SK-N-SH (cell line): ENCODE data around the gene LY6G6D. TPM values are rescaled to one million over a fixed set of nuclear protein-coding genes. Genes with fewer than 3 reads are reported as not detected.
A peak's percentile ranks its signal among the peaks of the same experiment; 100 is the strongest.

Experiments used
- CTCF ChIA-PET: fragments of 300-600, 350-600 bp; formaldehyde crosslinking; extraction: SDS; loops from one replicate; lab custom pipeline; 2021; lab: Yijun Ruan, JAX
- POLR2A ChIA-PET: fragments of 350-600 bp; sonication (Branson Sonifier 250); formaldehyde crosslinking; extraction: SDS; loops from one replicate; lab custom pipeline; 2020; ENCODE audit warnings: antibody characterized with exemption, inconsistent platforms; lab: Yijun Ruan, JAX
- DNase-seq: peaks from one replicate; pipeline ENCODE4 v3.0.0; 2012
- H2AFZ ChIP-seq: fragments of 200-600 bp; sonication (generic); 2 replicates; pipeline ENCODE4 v1.8.1; 2016; ENCODE audit warnings: antibody characterized with exemption, mild to moderate bottlenecking, low read depth
- H3F3A ChIP-seq: fragments of 200-600 bp; sonication (generic); replicated peaks from 2 replicates; pipeline ENCODE3; 2016; ENCODE audit warnings: antibody characterized with exemption, mild to moderate bottlenecking; ENCODE audit not compliant: insufficient read depth
- H3K27ac ChIP-seq, 2 experiments: fragments of 200-500 bp in 1 of 2; fragments of 200-600 bp in 1 of 2; sonication (Bioruptor generic) in 1 of 2; sonication (generic), shearing (Covaris generic) in 1 of 2; 2 replicates each; pipeline versions ENCODE4 v1.5.1 to v1.6.1; 2014 to 2016; ENCODE audit warnings: low read depth in 2 of 2, inconsistent platforms in 1 of 2, low read length in 1 of 2, mild to moderate bottlenecking in 1 of 2, mixed read lengths in 1 of 2
- H3K27me3 ChIP-seq: fragments of 200-600 bp; sonication (generic), shearing (Covaris generic); 2 replicates; pipeline ENCODE4 v1.6.1; 2016; ENCODE audit warnings: mixed run types; ENCODE audit not compliant: insufficient read depth
- H3K36me3 ChIP-seq, 2 experiments: fragments of 200-500 bp in 1 of 2; fragments of 200-600 bp in 1 of 2; sonication (Bioruptor generic) in 1 of 2; sonication (generic) in 1 of 2; replicated peaks in 1 of 2; 2 replicates each; pipeline versions ENCODE3 to v1.5.1; 2014 to 2016; ENCODE audit warnings: low read length in 1 of 2, mild to moderate bottlenecking in 1 of 2; ENCODE audit not compliant: insufficient read depth in 2 of 2, control insufficient read depth in 1 of 2
- H3K4me1 ChIP-seq, 2 experiments: fragments of 200-500 bp in 1 of 2; fragments of 200-600 bp in 1 of 2; sonication (Bioruptor generic) in 1 of 2; sonication (generic), shearing (Covaris generic) in 1 of 2; 2 replicates each; pipeline versions ENCODE4 v1.5.1 to v1.6.1; 2014 to 2016; ENCODE audit warnings: low read depth in 1 of 2, low read length in 1 of 2, mixed run types in 1 of 2; ENCODE audit not compliant: insufficient read depth in 2 of 2, control insufficient read depth in 1 of 2
- H3K4me2 ChIP-seq: fragments of 200-600 bp; sonication (generic), shearing (Covaris generic); 2 replicates; pipeline ENCODE4 v1.6.1; 2017; ENCODE audit warnings: mixed run types
- H3K4me3 ChIP-seq, 2 experiments: fragments of 200-500 bp in 1 of 2; fragments of 200-600 bp in 1 of 2; sonication (Bioruptor generic) in 1 of 2; sonication (generic), shearing (Covaris generic) in 1 of 2; 2 replicates each; pipeline versions ENCODE4 v1.5.1 to v1.8.1; 2014 to 2016; ENCODE audit warnings: low read depth in 2 of 2, inconsistent platforms in 1 of 2, low read length in 1 of 2, mild to moderate bottlenecking in 1 of 2, mixed read lengths in 1 of 2, moderate library complexity in 1 of 2
- H3K79me2 ChIP-seq: fragments of 200-600 bp; sonication (generic); 2 replicates; pipeline ENCODE4 v1.8.1; 2017; ENCODE audit warnings: mild to moderate bottlenecking; ENCODE audit not compliant: insufficient read depth
- H3K9ac ChIP-seq: fragments of 200-600 bp; sonication (generic); 2 replicates; pipeline ENCODE4 v1.6.1; 2017; ENCODE audit warnings: mixed run types
- H3K9me2 ChIP-seq: fragments of 200-600 bp; sonication (generic); 2 replicates; pipeline ENCODE4 v1.6.1; 2017; ENCODE audit warnings: mixed run types
- H3K9me3 ChIP-seq: fragments of 200-600 bp; sonication (generic); 2 replicates; pipeline ENCODE4 v1.6.1; 2017; ENCODE audit warnings: mixed run types, mild to moderate bottlenecking, moderate library complexity
- H4K20me1 ChIP-seq: fragments of 200-600 bp; sonication (generic); 2 replicates; pipeline ENCODE4 v1.6.1; 2017; ENCODE audit warnings: mild to moderate bottlenecking, mixed run types; ENCODE audit not compliant: insufficient read depth
- CHD2 ChIP-seq: fragments of 150-350 bp; IDR thresholded peaks from 2 replicates; pipeline ENCODE4 v1.6.1; 2018; ENCODE audit warnings: low read length; ENCODE audit not compliant: partially characterized antibody
- ELF1 ChIP-seq: IDR thresholded peaks from 2 replicates; pipeline ENCODE4 v1.4.0; 2012
- EZH2phosphoT487 ChIP-seq: fragments of 200-600 bp; sonication (generic); IDR thresholded peaks from 2 replicates; pipeline ENCODE4 v1.6.1; 2017; ENCODE audit warnings: low read depth, mixed run types, mild to moderate bottlenecking, antibody characterized with exemption, moderate library complexity, borderline replicate concordance
- FOSL2 ChIP-seq: IDR thresholded peaks from 2 replicates; pipeline ENCODE4 v1.4.0; 2012; ENCODE audit warnings: low read depth, mild to moderate bottlenecking, moderate library complexity, borderline replicate concordance
- FOXJ3 ChIP-seq: sonication (generic); formaldehyde crosslinking; IDR thresholded peaks from 2 replicates; pipeline ENCODE4 v1.5.1; 2020; ENCODE audit warnings: mild to moderate bottlenecking, missing genetic modification reagents
- FOXM1 ChIP-seq: IDR thresholded peaks from 2 replicates; pipeline ENCODE4 v1.4.0; 2012; ENCODE audit warnings: low read depth, mild to moderate bottlenecking
- GATA2 ChIP-seq: sonication (generic); formaldehyde crosslinking; IDR thresholded peaks from 2 replicates; pipeline ENCODE4 v1.5.0; 2020; ENCODE audit warnings: mild to moderate bottlenecking, missing genetic modification reagents
- IRF3 ChIP-seq: fragments of 150-350 bp; IDR thresholded peaks from 2 replicates; pipeline ENCODE4 v1.6.1; 2016; ENCODE audit warnings: mild to moderate bottlenecking, low read depth, low read length
- MEF2A ChIP-seq: IDR thresholded peaks from 2 replicates; pipeline ENCODE4 v1.4.0; 2012; ENCODE audit warnings: low read depth, borderline replicate concordance
- MXI1 ChIP-seq: IDR thresholded peaks from 2 replicates; pipeline ENCODE4 v1.6.1; 2012; ENCODE audit warnings: mild to moderate bottlenecking, low read depth, low read length, improper control_type of control experiment
- NFIC ChIP-seq: IDR thresholded peaks from 2 replicates; pipeline ENCODE4 v1.4.0; 2012; ENCODE audit warnings: borderline replicate concordance
- NRF1 ChIP-seq: IDR thresholded peaks from 2 replicates; pipeline ENCODE4 v1.6.1; 2012; ENCODE audit warnings: low read depth, mild to moderate bottlenecking, low read length
- PBX3 ChIP-seq: IDR thresholded peaks from 2 replicates; pipeline ENCODE4; 2012
- POLR2AphosphoS5 ChIP-seq: IDR thresholded peaks from 2 replicates; pipeline ENCODE4 v1.6.1; 2012; ENCODE audit warnings: low read depth, low read length
- RAD21 ChIP-seq: IDR thresholded peaks from 2 replicates; pipeline ENCODE4 v1.6.1; 2012; ENCODE audit warnings: mild to moderate bottlenecking, low read length
- RCOR1 ChIP-seq: fragments of 150-350 bp; IDR thresholded peaks from 2 replicates; pipeline ENCODE4 v1.6.1; 2017; ENCODE audit warnings: antibody characterized with exemption, low read length
- REST ChIP-seq: IDR thresholded peaks from 2 replicates; pipeline ENCODE4 v1.6.1; 2012; ENCODE audit warnings: mild to moderate bottlenecking, low read depth, low read length, moderate library complexity
- RFX5 ChIP-seq: IDR thresholded peaks from 2 replicates; pipeline ENCODE4 v1.6.1; 2012; ENCODE audit warnings: mild to moderate bottlenecking, improper control_type of control experiment, low read length
- RXRA ChIP-seq: IDR thresholded peaks from 2 replicates; pipeline ENCODE4 v1.4.0; 2012; ENCODE audit warnings: low read depth, mild to moderate bottlenecking, borderline replicate concordance
- SIN3A ChIP-seq: IDR thresholded peaks from 2 replicates; pipeline ENCODE4 v1.6.1; 2012; ENCODE audit warnings: low read depth, mild to moderate bottlenecking, low read length, moderate library complexity, borderline replicate concordance
- SMC3 ChIP-seq: IDR thresholded peaks from 2 replicates; pipeline ENCODE4 v1.6.1; 2012; ENCODE audit warnings: low read depth, low read length, improper control_type of control experiment
- TAF1 ChIP-seq: IDR thresholded peaks from 2 replicates; pipeline ENCODE4 v1.6.1; 2012; ENCODE audit warnings: low read depth, mild to moderate bottlenecking, low read length, moderate library complexity, borderline replicate concordance
- TCF12 ChIP-seq: IDR thresholded peaks from 2 replicates; pipeline ENCODE4 v1.4.0; 2012
- TEAD4 ChIP-seq: IDR thresholded peaks from 2 replicates; pipeline ENCODE4 v1.4.0; 2012; ENCODE audit warnings: mild to moderate bottlenecking, borderline replicate concordance; ENCODE audit not compliant: insufficient read depth
- USF2 ChIP-seq: fragments of 150-350 bp; IDR thresholded peaks from 2 replicates; pipeline ENCODE4 v1.6.1; 2017; ENCODE audit warnings: antibody characterized with exemption, low read length, low read depth, borderline replicate concordance
- YY1 ChIP-seq: IDR thresholded peaks from 2 replicates; pipeline ENCODE4 v1.4.0; 2012; ENCODE audit warnings: low read depth, mild to moderate bottlenecking
- WGBS: methylation state at CpG from one replicate; pipeline ENCODE4 v1.1.6; 2017; ENCODE audit warnings: low lambda C conversion rate; 5-methylcytosine and 5-hydroxymethylcytosine counted together
- polyA plus RNA-seq, 3 experiments: library from polyadenylated mRNA; depleted of rRNA; stranded (reverse); fragments of >200 nt; gene quantifications; 2 replicates each; pipeline ENCODE4 v1.2.3, GENCODE V29; 2012

Gene LY6G6D
- polyA plus RNA-seq, 1 of the 3 experiments (the other 2 are of a cell fraction), result not detected

GRCh38 chr6:31734247-31734820, 19.2 kb downstream of the LY6G6D start (continued):
- TF ChIP-seq TEAD4, result no peak

GRCh38 chr6:31734821-31735406, 19.8 kb downstream of the LY6G6D start:
- peak overlapping the region; percentile 85 to 86 for H3K4me3 ChIP-seq
- H3K9me2 ChIP-seq, result no peaks in the 10 kb centered on the region
- WGBS, result 2% methylated on average over 18 of the region's 18 CpGs
- no peaks in the 10 kb centered on the region for H3K27me3 ChIP-seq
- H3K4me2 ChIP-seq, result peak overlapping the region; percentile 99
- H3K27ac ChIP-seq, result peak overlapping the region; percentile 88 to 90
- H3K4me1 ChIP-seq, result peaks cover 29 to 38% of the 10 kb centered on the region in 2 experiments; a peak in 3 of 4 replicates
- POLR2A ChIA-PET, result interaction anchor here (1.3 to 1.5 kb wide), 3 partner anchors 32 to 100 kb away, joined by 4 to 6 read pairs (median 4); partner anchors contain the start of genes ABHD16A, HSPA1A and HSPA1L
- H3K9ac ChIP-seq, result peak overlapping the region; percentile 97
- DNase-seq, result no peak
- H3K79me2 ChIP-seq, result peaks cover 62% of the 10 kb centered on the region
- H3F3A ChIP-seq, result peaks cover 60% of the 10 kb centered on the region
- H3K9me3 ChIP-seq, result no peaks in the 10 kb centered on the region
- CTCF ChIA-PET, result interaction anchor here (1.0 to 5.5 kb wide), 5 partner anchors 31 to 96 kb away, joined by 3 to 23 read pairs (median 5); partner anchors contain the start of gene VARS1
- peaks cover 26 to 39% of the 10 kb centered on the region in 2 experiments for H3K36me3 ChIP-seq
- H4K20me1 ChIP-seq, result peaks cover 21% of the 10 kb centered on the region
- no peak overlapping the region for H2AFZ ChIP-seq
- TF ChIP-seq FOXM1 (no peak), EZH2phosphoT487 (no peak), SIN3A (no peak), POLR2AphosphoS5 (peak; percentile 31; the same call in 1 of the 2 replicates), NFIC (no peak), TCF12 (peak; percentile 21; the same call in 1 of the 2 replicates), SMC3 (no peak), FOXJ3 (CRISPR knock-in tag) (no peak), RAD21 (no peak), RXRA (no peak), MXI1 (no peak), CHD2 (peak; percentile 20), NRF1 (no peak), FOSL2 (peak; percentile 86), REST (no peak), GATA2 (CRISPR knock-in tag) (no peak), PBX3 (peak; percentile 68), IRF3 (no peak), TAF1 (0 out of 2 replicates have a peak, but pooled peaks have one; percentile 4), ELF1 (no peak), USF2 (no peak), YY1 (0 out of 2 replicates have a peak, but pooled peaks have one; percentile 69), RCOR1 (no peak), MEF2A (no peak), RFX5 (no peak)
